Measurements from ENCODE around the gene TGFBR3. TPM values are rescaled to one million over a fixed set of nuclear protein-coding genes. Genes with fewer than 3 reads are reported as not detected.
A peak's percentile ranks its signal among the peaks of the same experiment; 100 is the strongest.

TGFBR3 gene
- total RNA-seq, 1 experiment from 2014 or later, result 2.4 TPM

GRCh38 chr1:91736715-91737615, 149.0 kb downstream of the TGFBR3 start:
- H3K27me3 ChIP-seq (ENCODE audit: insufficient read depth, low read length), result no peaks in the 10 kb centered on the region
- H3K9me3 Mint-ChIP-seq, result no peaks in the 10 kb centered on the region; a peak in 1 of 5 replicates
- no peak overlapping the region for H3K9ac ChIP-seq (ENCODE audit: extremely low read depth, insufficient read length, low read length)
- no peak overlapping the region for H3K27ac ChIP-seq (ENCODE audit: insufficient read length, low read depth, low read length)
- peaks cover 0 to 3% (median 0%) of the 10 kb centered on the region in 3 experiments; a peak in 2 of 7 replicates for H3K36me3 Mint-ChIP-seq (ENCODE audit: insufficient read depth in 1 of 3, low read depth in 3 of 3)
- no peaks in the 10 kb centered on the region for H3K27me3 Mint-ChIP-seq (ENCODE audit: low read depth)
- H2BK15ac ChIP-seq (ENCODE audit: low read depth, low read length), result no peak overlapping the region
- H2BK20ac ChIP-seq (ENCODE audit: low read depth, low read length, poor library complexity, severe bottlenecking), result no peak overlapping the region
- H4K20me1 ChIP-seq (ENCODE audit: control insufficient read depth, insufficient read depth, insufficient read length), result no peaks in the 10 kb centered on the region
- H3T11ph ChIP-seq (ENCODE audit: low read length), result no peak overlapping the region
- no peaks in the 10 kb centered on the region for H3K9me3 ChIP-seq (ENCODE audit: control insufficient read depth, low read depth, low read length)
- no peak overlapping the region for H4K91ac ChIP-seq (ENCODE audit: insufficient read length, low read depth, low read length)
- no peak overlapping the region for H2BK120ac ChIP-seq (ENCODE audit: low read depth, low read length, poor library complexity, severe bottlenecking)
- no peak overlapping the region for H2BK5ac ChIP-seq (ENCODE audit: insufficient read length, low read length)
- H3K4me3 Mint-ChIP-seq, result no peak overlapping the region; a peak in 1 of 5 replicates
- no peak overlapping the region for H3K18ac ChIP-seq (ENCODE audit: insufficient read length, low read depth, low read length)
- H3K4ac ChIP-seq (ENCODE audit: low read depth, low read length), result no peak overlapping the region
- no peak overlapping the region for H4K5ac ChIP-seq (ENCODE audit: insufficient read length, low read depth, low read length)
- no peak overlapping the region for H3K4me2 ChIP-seq (ENCODE audit: insufficient read depth, insufficient read length, low read length)
- H3K23me2 ChIP-seq (ENCODE audit: insufficient read length, low read depth, low read length, poor library complexity, severe bottlenecking), result no peaks in the 10 kb centered on the region
- H3K14ac ChIP-seq (ENCODE audit: insufficient read depth, low read length), result no peak overlapping the region
- H3K27ac Mint-ChIP-seq, result peak overlapping the region in 2 of 3 experiments; percentile 45 to 66; a peak in 2 of 7 replicates
- no peak overlapping the region for H4K8ac ChIP-seq (replicated peaks; ENCODE audit: insufficient read length, low read depth, low read length)
- no peak overlapping the region for H2BK12ac ChIP-seq (ENCODE audit: insufficient read length, low read depth, low read length)
- no peaks in the 10 kb centered on the region; the same call in 1 of the 2 replicates for H3K4me1 ChIP-seq (ENCODE audit: insufficient read depth, low read length)
- no peaks in the 10 kb centered on the region for H3K79me2 ChIP-seq (ENCODE audit: insufficient read depth, low read length)
- DNase-seq, result peak; percentile 57
- no peak overlapping the region for H2AK5ac ChIP-seq (ENCODE audit: insufficient read length, low read length)
- H3K23ac ChIP-seq (ENCODE audit: insufficient read length, low read depth, low read length), result no peak overlapping the region
- H3K4me1 Mint-ChIP-seq, result peaks cover 15 to 20% of the 10 kb centered on the region in 2 experiments
- H2AFZ ChIP-seq (ENCODE audit: low read length), result no peak overlapping the region
- H3K79me1 ChIP-seq (ENCODE audit: insufficient read depth, low read depth, low read length, poor library complexity, severe bottlenecking), result no peaks in the 10 kb centered on the region
- no peak for TF ChIP-seq CTCF (conservative IDR thresholded peaks at IDR 0.05)
- no CpG with 5 or more reads among the region's 13 CpGs for WGBS (ENCODE audit: extremely low coverage, insufficient read length, low lambda C conversion rate)
- no peak overlapping the region for H3K56ac ChIP-seq (ENCODE audit: insufficient read length, low read depth, low read length)
